Liver (tissue), 9 donors: ENCODE measurements around the gene LHFPL5. TPM values are rescaled to one million over a fixed set of nuclear protein-coding genes. Genes with fewer than 3 reads are reported as not detected.
A peak's percentile ranks its signal among the peaks of the same experiment; 100 is the strongest.

Source experiments
- DNase-seq: peaks from one replicate; pipeline ENCODE4 v3.0.0-alpha.2; 2017; ENCODE audit warnings: low spot score
- H3K27ac ChIP-seq, 2 donors: one replicate each; pipeline ENCODE4 v1.7.0; 2013; ENCODE audit warnings: inconsistent platforms in 2 of 2, low read length in 2 of 2, control low read depth in 1 of 2, low read depth in 1 of 2, mild to moderate bottlenecking in 1 of 2
- H3K27me3 ChIP-seq, 4 donors: one replicate each; pipeline versions ENCODE4 v1.6.1 to v1.7.0; 2013; ENCODE audit warnings: low read length in 3 of 4, inconsistent platforms in 1 of 4, mild to moderate bottlenecking in 1 of 4, moderate library complexity in 1 of 4; ENCODE audit not compliant: control insufficient read depth in 4 of 4, insufficient read depth in 4 of 4
- H3K36me3 ChIP-seq, 4 donors: one replicate each; pipeline versions ENCODE4 v1.6.1 to v1.7.0; 2013; ENCODE audit warnings: low read length in 3 of 4, mild to moderate bottlenecking in 3 of 4, low read depth in 1 of 4, moderate library complexity in 1 of 4; ENCODE audit not compliant: control insufficient read depth in 4 of 4, insufficient read depth in 3 of 4
- H3K4me1 ChIP-seq, 4 donors: one replicate each; pipeline versions ENCODE4 v1.6.1 to v1.7.0; 2013; ENCODE audit warnings: low read length in 3 of 4, mild to moderate bottlenecking in 3 of 4, moderate library complexity in 1 of 4; ENCODE audit not compliant: control insufficient read depth in 4 of 4, insufficient read depth in 4 of 4
- H3K4me3 ChIP-seq, 3 donors: one replicate each; pipeline versions ENCODE4 v1.6.1 to v1.7.0; 2013; ENCODE audit warnings: low read length in 3 of 3, control low read depth in 1 of 3, low read depth in 1 of 3, mild to moderate bottlenecking in 1 of 3
- H3K9ac ChIP-seq, 2 donors: one replicate each; pipeline ENCODE4 v1.7.0; 2013; ENCODE audit warnings: low read length in 2 of 2, mild to moderate bottlenecking in 2 of 2, moderate library complexity in 2 of 2, control low read depth in 1 of 2, low read depth in 1 of 2
- H3K9me3 ChIP-seq, 4 donors: one replicate each; pipeline versions ENCODE4 v1.6.1 to v1.7.0; 2013; ENCODE audit warnings: low read length in 3 of 4; ENCODE audit not compliant: control insufficient read depth in 4 of 4
- ATF3 ChIP-seq: IDR thresholded peaks from 2 replicates; pipeline ENCODE4 v1.6.1; 2016; ENCODE audit warnings: antibody characterized with exemption
- CTCF ChIP-seq: fragments of 150-350 bp; IDR thresholded peaks from 2 replicates; pipeline ENCODE4 v1.5.1; 2017; ENCODE audit warnings: improper control_type of control experiment, low read depth, low read length; ENCODE audit not compliant: missing input control
- FOXA2 ChIP-seq: IDR thresholded peaks from 2 replicates; pipeline ENCODE4 v1.6.1; 2016; ENCODE audit warnings: antibody characterized with exemption
- GABPA ChIP-seq, 2 donors: IDR thresholded peaks in 1 of 2; conservative IDR thresholded peaks in 1 of 2; 2 replicates each; pipeline ENCODE4 v1.6.1; 2016; ENCODE audit warnings: antibody characterized with exemption in 2 of 2, mild to moderate bottlenecking in 1 of 2, moderate library complexity in 1 of 2
- HNF4G ChIP-seq: IDR thresholded peaks from 2 replicates; pipeline ENCODE4 v1.6.1; 2016; ENCODE audit warnings: antibody characterized with exemption
- NR2F2 ChIP-seq: IDR thresholded peaks from 2 replicates; pipeline ENCODE4 v1.6.1; 2016; ENCODE audit warnings: antibody characterized with exemption
- RAD21 ChIP-seq, 2 donors: IDR thresholded peaks; 2 replicates each; pipeline ENCODE4 v1.6.1; 2016; ENCODE audit warnings: antibody characterized with exemption in 2 of 2, mild to moderate bottlenecking in 2 of 2
- RXRA ChIP-seq, 2 donors: IDR thresholded peaks; 2 replicates each; pipeline ENCODE4 v1.6.1; 2017 to 2018; ENCODE audit warnings: antibody characterized with exemption in 2 of 2, mild to moderate bottlenecking in 1 of 2
- SP1 ChIP-seq: IDR thresholded peaks from 2 replicates; pipeline ENCODE4 v1.6.1; 2018; ENCODE audit warnings: antibody characterized with exemption, mild to moderate bottlenecking
- TAF1 ChIP-seq: conservative IDR thresholded peaks from 2 replicates; pipeline ENCODE4 v1.6.1; 2016; ENCODE audit warnings: antibody characterized with exemption, mild to moderate bottlenecking
- YY1 ChIP-seq: IDR thresholded peaks from 2 replicates; pipeline ENCODE4 v1.6.1; 2016; ENCODE audit warnings: antibody characterized with exemption, mild to moderate bottlenecking
- WGBS: extraction: QIAGEN DNeasy Blood & Tissue Kit; methylation state at CpG from one replicate; pipeline ENCODE4 v1.1.7; 2013; 5-methylcytosine and 5-hydroxymethylcytosine counted together
- polyA plus RNA-seq, 2 donors: library from polyadenylated mRNA; stranded (reverse) in 1 of 2; unstranded in 1 of 2; fragments of 200-250 nt in 1 of 2; fragments of >200 nt in 1 of 2; fragmentation: Nextera tagmentation in 1 of 2; extraction: Ambion mirVana in 1 of 2; gene quantifications; one replicate each; pipeline versions ENCODE4 v1.2.1 to v1.2.3, GENCODE V29; 2013 to 2015
- total RNA-seq, 2 donors: library from RNA; depleted of rRNA; stranded (reverse); fragments of >200 nt; gene quantifications; one replicate each; pipeline ENCODE4 v1.2.3, GENCODE V29; 2014
- donor health status: healthy.
- donor health status: healthy.
- donor health status: healthy.
- donor health status: healthy.
- donor health status: healthy.

LHFPL5 gene
- total and polyA plus RNA-seq, 4 donors, result not detected

GRCh38 chr6:35817515-35817914 is 12.4 kb downstream of the LHFPL5 start:
- TF ChIP-seq RXRA (IDR thresholded peaks at IDR 0.05) (no peak), RAD21 (IDR thresholded peaks at IDR 0.05) (no peak), SP1 (no peak), NR2F2 (no peak), YY1 (no peak), TAF1 (no peak), CTCF (no peak), GABPA (IDR thresholded peaks at IDR 0.05 in 1 of 2, conservative IDR thresholded peaks at IDR 0.05 in 1 of 2) (no peak), FOXA2 (no peak), HNF4G (no peak)
- Histone ChIP-seq H3K27me3 (no peaks in the 10 kb centered on the region), H3K9ac (no peak overlapping the region)

GRCh38 chr6:35823601-35824000 is 18.4 kb downstream of the LHFPL5 start:
- Histone ChIP-seq H3K4me1 (no peaks in the 10 kb centered on the region), H3K9me3 (no peaks in the 10 kb centered on the region), H3K36me3 (no peaks in the 10 kb centered on the region), H3K27me3 (no peaks in the 10 kb centered on the region), H3K4me3 (no peak overlapping the region), H3K9ac (no peak overlapping the region), H3K27ac (no peak overlapping the region)
- no peak for TF ChIP-seq ATF3
- no peak for TF ChIP-seq SP1
- TF ChIP-seq RXRA (IDR thresholded peaks at IDR 0.05), result no peak
- TF ChIP-seq YY1, result no peak
- TF ChIP-seq RAD21 (IDR thresholded peaks at IDR 0.05), result no peak
- no peak for TF ChIP-seq NR2F2
- no peak for DNase-seq
- 98% methylated on average over 2 of the region's 2 CpGs for WGBS

More at GRCh38 chr6:35817515-35817914, 12.4 kb downstream of the LHFPL5 start:
- no peak for DNase-seq
- Histone ChIP-seq H3K27ac (no peak overlapping the region), H3K4me1 (no peaks in the 10 kb centered on the region), H3K9me3 (peaks cover 0 to 3% (median 0%) of the 10 kb centered on the region in 4 donors), H3K4me3 (no peak overlapping the region), H3K36me3 (no peaks in the 10 kb centered on the region)

- WGBS, result 75% methylated on average over 5 of the region's 5 CpGs
- TF ChIP-seq HNF4G, result no peak
- TF ChIP-seq GABPA (IDR thresholded peaks at IDR 0.05 in 1 of 2, conservative IDR thresholded peaks at IDR 0.05 in 1 of 2), result no peak
- peak; percentile 20 for TF ChIP-seq YY1
- TF ChIP-seq SP1, result peak; percentile 48
- TF ChIP-seq RXRA (IDR thresholded peaks at IDR 0.05), result peak; percentile 47 to 66
- TF ChIP-seq ATF3, result no peak
- TF ChIP-seq FOXA2, result no peak
- Histone ChIP-seq H3K4me1 (no peaks in the 10 kb centered on the region), H3K27ac (no peak overlapping the region), H3K4me3 (no peak overlapping the region), H3K9ac (no peak overlapping the region), H3K27me3 (no peaks in the 10 kb centered on the region), H3K36me3 (no peaks in the 10 kb centered on the region), H3K9me3 (no peaks in the 10 kb centered on the region)
- DNase-seq, result no peak
These were observed 19.5 kb downstream of the LHFPL5 start for GRCh38 chr6:35824552-35825192.
